CD4-positive, alpha-beta T cell treated with Interferon alpha-2 for 1 hour (primary cell): ENCODE data around the gene OR4E2.
"Not testable (repeated sequence)": the region's sequence is repeated elsewhere in the genome, so short reads cannot be mapped to it uniquely, and the experiment has no call there.

ENCODE experiments used
- DNase-seq, 2 donors: peaks; one replicate each; pipeline ENCODE4 v3.0.0-alpha.2; 2020 to 2022

The OR4E2 gene, protein sequence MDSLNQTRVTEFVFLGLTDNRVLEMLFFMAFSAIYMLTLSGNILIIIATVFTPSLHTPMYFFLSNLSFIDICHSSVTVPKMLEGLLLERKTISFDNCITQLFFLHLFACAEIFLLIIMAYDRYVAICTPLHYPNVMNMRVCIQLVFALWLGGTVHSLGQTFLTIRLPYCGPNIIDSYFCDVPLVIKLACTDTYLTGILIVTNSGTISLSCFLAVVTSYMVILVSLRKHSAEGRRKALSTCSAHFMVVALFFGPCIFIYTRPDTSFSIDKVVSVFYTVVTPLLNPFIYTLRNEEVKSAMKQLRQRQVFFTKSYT

DNA sequence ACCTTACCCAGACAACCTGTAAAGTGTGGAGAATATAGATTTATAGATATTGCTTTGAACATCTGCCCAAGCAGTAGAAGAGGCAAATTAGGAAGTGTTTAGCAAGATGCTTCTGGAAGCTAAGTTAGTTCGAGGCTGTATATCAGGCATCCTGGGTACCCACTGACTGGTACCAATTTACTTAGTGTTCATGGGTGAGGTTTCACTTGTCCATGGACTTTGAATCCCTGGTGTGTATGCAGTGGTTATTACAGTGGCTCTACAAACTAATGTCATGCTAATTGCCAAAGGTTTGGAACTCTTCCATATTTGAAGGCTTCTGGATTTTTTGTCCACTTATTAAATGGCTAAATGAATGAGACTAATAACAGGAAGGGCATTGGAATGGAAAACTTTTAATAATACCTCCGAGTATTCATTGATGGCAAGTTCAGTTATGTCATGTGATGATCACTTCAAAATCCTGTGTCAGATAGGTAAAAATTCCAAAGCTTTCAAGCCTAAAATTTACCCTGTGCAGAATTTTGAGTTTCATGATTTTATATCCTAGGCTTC is at the start of gene OR4E2:
Gene OR4E2 (plus strand): TSS at position 505 of the 555 bp plus-strand sequence. CDS start 11,248 bp downstream, outside the sequence.
- no peak for DNase-seq

- no peak for DNase-seq
Measured at GRCh38 chr14:21612324-21612723, 41.3 kb upstream of the OR4E2 start.

- DNase-seq: no peak
Measured at GRCh38 chr14:21614240-21614639, 39.4 kb upstream of the OR4E2 start.

DNA sequence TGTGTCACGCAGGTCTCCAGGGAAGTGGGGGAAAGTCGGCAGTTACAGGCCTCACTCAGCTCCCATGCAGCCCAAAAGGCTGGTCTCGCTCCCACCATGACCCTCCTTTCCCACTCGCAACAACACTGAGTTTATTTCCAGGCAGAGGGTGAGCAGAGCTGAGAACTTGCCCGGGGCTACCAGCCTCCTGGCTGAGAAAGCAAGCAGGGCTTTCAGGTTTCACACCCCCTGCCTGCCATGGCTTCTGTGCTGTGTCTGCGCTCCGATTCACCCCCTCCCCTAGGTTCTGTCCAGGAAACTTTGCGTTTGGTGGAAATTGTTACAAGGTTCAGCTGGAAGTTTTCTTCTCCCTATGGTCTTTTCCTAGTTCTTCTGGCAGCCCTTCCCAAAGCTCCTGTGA is 36.0 kb upstream of the OR4E2 start:
- DNase-seq: no peak

DNA sequence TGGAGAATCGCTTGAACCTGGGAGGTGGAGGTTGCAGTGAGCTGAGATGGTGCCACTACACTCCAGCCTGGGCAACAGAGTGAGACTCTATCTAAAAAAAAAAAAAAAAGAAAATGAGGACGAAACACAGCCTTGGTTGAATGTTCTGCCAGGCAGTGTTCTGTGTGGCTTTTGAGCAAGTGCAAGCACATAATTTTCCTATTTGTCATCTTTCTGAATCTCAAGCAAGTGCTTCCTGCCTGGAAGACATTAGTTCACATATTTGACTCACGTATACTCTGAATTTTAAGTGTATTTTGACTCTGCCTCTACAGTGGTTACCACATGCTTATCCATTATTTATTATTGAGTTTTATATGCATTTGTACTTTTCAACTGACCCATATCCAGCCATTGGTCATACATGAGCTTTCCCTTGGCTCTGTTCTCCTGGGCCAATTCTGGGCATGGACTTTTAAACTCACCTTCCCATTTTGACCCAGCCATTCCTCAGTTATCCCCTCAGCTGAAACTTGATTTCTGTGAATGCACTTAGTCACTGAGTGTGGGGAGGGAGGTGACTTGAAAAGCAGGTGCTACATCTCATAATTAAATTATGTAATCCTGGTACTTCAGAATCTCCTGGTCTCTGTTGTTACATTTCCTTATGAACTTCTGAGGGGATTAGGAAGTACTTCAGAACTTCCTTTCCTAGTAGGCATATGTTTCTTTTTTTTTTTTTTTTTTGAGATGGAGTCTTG is 27.0 kb upstream of the OR4E2 start:
- no peak for DNase-seq

GRCh38 chr14:21630503-21630902 is 23.1 kb upstream of the OR4E2 start:
- not testable (repeated sequence) for DNase-seq

DNA sequence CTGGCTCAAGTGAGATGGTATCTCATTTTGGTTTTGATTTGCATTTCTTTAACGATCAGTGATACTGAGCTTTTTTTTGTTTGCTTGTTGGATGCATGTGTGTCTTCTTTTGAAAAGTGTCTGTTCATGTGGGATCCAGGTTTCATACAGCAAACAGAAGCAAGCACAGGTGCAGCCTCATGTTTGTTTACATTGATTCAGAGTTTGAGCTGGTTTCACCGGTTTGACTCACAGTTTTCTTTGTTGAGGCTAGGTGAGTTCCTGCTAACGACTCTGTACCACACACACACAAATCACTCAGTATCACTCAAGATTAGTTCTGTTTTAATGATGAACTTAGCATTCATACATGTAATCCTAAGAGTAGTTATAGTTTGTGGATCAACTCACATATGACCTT is 22.6 kb upstream of the OR4E2 start:
- DNase-seq: no peak

DNA sequence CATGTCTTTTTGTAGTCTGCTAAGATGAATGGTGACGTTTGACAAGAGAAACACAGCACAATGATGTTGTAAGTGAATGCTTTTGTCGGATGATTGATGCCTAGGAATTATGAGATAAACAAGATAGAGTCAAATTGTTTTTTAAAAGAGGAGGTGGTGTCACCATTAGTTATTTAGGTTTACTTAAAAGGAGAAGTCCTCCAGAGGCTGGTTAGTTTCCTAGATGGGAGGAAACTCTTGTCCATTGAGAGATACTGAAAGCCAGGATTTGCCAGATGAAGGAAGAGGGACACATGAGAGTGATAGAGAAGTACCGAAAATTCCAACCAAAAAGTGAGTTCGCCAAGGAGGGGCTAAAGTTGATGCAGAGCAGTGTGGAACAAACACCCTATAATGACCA is 18.8 kb upstream of the OR4E2 start, which contains the start of gene OR10G2:
Gene OR10G2 (minus strand): TSS at position 101 of the 400 bp plus-strand sequence. CDS start 98 bp downstream, at position 3.
- DNase-seq: no peak

DNA sequence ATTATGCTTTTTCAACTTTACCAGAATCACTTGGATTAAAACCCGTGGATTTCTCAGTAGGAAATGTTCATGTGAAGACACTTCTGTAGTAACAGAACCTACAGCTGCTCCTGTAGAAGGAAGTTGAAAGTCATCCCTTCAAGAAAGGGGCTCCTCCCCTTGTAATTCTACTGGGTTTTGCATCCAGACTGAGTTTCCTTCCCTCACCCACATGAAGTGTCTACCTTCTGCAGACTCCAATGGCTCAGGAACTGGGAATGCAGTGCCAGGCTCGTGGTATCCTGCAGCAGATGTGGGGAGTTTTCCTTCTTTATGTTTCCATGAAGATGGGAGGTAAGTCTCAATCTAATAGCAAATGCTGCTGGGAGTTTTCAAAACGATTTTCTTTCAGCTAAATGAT is 11.0 kb upstream of the OR4E2 start:
- DNase-seq: no peak

GRCh38 chr14:21643407-21643806 is 10.2 kb upstream of the OR4E2 start:
- no peak for DNase-seq

DNA sequence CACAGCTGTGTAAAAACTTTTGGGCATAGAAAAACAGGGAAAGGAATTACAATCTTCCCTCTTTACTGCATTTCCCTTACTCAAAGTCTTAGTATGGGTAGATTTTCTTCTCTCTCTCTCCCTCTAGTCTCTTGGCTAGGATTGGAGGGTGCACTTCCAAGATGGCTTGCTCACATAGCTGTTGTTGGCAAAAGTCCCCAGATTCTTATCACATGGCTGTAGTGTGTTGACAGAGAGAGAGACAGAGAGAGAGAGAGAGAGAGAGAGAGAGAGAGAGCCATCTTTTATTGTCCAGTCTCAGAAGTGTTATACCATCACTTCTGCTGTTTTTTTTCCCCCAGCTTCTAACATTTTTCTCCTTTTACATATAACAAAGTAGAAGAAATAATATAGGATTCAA is 6.3 kb upstream of the OR4E2 start:
- no peak for DNase-seq

DNA sequence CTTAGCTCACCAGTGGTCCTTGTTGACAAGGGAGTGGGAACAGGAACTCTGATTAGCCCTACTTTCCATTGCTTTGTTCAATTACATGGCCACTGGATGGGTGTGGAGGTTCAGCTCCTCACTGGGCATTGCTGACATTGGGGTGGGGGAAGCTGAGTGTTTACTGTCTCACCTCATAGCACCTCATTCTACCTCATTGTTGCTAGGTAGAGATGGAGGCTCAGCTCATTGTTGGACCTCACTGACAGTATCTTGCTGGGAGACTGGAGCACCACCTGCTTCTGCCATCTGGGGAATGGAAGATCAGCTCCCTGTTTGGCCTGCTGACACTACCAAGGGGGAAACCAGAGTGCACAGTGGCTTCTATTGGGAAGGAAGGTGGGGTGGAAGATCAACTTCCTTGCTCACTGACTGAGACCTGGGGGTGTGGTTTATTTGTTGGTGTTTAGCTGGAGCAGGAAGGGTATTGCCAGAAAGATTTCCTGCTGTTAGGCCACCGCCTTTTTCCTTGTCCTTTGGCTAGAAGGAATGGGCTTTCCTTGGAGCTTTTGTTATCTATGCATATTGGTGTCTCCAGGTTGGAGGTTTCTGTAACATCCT is 1.3 kb upstream of the OR4E2 start:
- DNase-seq: no peak

GRCh38 chr14:21654215-21654614 is 580 bp downstream of the OR4E2 start:
- DNase-seq: no peak

DNA sequence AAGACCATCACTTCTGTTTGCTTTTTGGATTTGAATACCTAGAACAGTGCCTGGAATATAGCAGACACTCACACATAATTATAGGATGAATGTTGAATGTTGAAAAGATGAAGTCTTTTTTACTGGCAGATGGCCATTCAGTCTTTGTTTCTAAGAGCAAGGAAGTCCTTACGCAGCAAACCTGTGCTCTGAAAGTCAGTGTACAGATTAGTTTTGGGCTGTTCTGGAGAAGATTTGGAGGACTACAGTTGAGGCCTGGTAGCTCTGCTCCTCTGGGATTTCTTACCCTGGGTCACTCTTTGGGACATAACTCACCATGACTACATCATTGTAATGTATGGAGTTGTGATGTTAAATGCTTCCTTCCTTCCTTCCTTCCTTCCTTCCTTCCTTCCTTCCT is 3.3 kb downstream of the OR4E2 start:
- no peak for DNase-seq

GRCh38 chr14:21668377-21668776 is 14.7 kb downstream of the OR4E2 start:
- no peak for DNase-seq

DNA sequence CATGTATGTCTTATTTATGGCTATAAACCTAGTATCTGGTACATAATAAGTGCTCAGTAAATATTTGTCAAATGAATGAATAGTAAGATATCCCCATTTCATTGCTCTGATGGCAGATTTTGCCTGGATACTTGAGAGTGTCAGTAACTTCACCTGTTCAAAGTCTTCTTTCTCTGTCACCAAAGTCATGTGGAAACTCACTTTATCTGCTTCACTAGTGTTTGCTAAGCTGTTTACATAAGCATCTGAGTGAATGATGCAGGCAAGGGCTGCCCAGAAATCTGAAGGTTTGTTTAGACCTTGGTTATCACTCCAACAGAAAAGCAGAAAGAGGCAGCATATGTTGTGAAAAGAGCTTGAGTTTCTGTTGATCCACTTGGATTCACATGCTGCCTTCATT is 15.6 kb downstream of the OR4E2 start:
- no peak for DNase-seq

GRCh38 chr14:21671371-21671770 is 17.7 kb downstream of the OR4E2 start:
- no peak for DNase-seq

DNA sequence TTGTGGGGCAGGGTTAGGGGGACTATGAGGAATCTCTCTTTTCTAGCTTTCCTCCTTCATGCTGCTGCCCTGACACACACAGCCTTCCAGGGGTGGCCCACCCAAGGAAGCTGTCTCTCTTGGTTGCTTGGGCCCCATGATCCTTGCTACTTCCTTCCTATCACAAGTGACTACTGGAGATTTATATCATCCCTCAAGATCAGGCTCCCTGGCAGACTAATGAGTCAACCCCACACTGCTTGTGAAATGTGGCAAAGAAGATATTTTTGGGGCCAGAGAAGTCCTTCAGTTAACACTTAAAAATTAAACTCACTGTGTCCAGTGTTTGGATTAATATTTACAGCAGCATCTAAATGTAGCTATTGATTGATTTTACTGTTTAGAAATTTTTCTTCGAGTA is 18.5 kb downstream of the OR4E2 start:
- DNase-seq: no peak

GRCh38 chr14:21673718-21674117 is 20.1 kb downstream of the OR4E2 start, which contains the start of gene OR4E1:
OR4E1 (minus strand) TSS chr14:21673818; CDS start chr14:21670935, 2,883 bp downstream.
- no peak for DNase-seq

DNA sequence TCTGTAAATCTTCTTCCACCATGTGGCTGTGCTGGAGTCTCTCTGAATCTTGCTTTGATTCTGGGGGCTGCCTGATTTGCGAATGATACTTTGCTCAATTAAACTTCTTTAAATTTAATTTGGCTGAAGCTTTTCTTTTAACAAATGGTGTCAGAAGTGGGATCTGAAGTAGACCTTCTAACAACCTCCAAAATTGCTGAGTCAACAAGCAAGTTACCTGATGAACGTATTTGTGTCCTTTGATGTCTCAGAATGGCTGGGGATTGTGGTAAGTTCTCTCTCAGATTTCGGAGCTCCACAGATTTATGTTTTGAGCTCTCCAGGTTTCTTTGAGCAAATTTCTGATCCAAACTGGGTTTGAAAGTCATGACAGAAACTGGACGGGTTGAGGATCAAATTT is 21.9 kb downstream of the OR4E2 start:
- no peak for DNase-seq

DNA sequence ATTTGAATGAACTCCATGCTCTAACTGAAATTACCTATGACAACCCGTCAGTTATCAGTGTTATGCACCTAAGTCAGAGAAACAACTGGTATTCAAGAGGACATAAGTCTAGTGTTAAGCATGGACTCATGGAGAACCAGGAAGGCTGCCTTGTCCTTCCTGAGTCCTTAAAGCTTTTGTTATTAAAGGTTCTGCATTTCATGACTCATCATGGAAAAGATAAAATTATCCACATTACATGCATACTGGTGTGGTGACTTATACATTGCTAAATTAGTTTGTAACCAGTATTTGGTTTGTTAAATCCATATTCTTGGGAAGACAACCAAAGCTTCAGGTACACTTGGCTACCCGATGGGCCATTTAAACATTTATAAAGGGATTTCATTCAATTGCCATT is 26.4 kb downstream of the OR4E2 start:
- no peak for DNase-seq

GRCh38 chr14:21686468-21686867 is 32.8 kb downstream of the OR4E2 start:
- no peak for DNase-seq

DNA sequence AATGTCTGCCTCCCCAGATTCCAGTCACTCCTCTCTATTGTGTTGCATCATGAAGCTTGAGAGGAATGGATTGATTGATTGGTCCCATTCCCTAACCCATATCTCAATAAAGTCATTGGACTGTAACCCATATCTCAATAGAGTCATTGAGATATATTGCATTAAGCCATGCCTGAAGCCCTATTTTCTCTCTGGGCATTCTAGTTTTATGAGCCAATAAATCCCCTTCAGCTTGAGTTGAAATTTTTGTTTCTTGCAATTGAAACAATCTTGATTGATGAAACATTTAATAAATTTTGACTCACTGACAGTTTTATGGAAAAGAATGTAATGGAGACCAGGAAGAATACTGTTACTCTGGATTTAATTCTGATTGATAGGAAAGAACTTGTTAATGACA is 40.8 kb downstream of the OR4E2 start:
- DNase-seq: no peak

DNA sequence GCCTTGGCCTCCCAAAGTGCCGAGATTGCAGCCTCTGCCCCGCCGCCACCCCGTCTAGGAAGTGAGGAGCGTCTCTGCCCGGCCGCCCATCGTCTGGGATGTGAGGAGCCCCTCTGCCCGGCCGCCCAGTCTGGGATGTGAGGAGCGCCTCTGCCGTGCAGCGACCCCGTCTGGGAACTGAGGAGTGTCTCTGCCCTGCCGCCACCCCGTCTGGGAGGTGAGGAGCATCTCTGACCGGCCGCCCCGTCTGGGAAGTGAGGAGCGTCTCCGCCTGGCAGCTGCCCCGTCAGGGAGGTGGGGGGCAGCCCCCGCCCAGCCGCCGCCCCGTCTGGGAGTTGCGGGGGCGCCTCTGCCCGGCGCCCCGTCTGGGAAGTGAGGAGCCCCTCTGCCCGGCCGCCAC is 44.0 kb downstream of the OR4E2 start:
- not testable (repeated sequence) for DNase-seq
